SK-N-SH (cell line): Measurements from ENCODE around the gene TMEM25. TPM values are rescaled to one million over a fixed set of nuclear protein-coding genes. Genes with fewer than 3 reads are reported as not detected.

Experiments used
- CTCF ChIA-PET: fragments of 300-600, 350-600 bp; formaldehyde crosslinking; extraction: SDS; loops from one replicate; lab custom pipeline; 2021; lab: Yijun Ruan, JAX
- POLR2A ChIA-PET: fragments of 350-600 bp; sonication (Branson Sonifier 250); formaldehyde crosslinking; extraction: SDS; loops from one replicate; lab custom pipeline; 2020; ENCODE audit warnings: antibody characterized with exemption, inconsistent platforms; lab: Yijun Ruan, JAX
- DNase-seq: peaks from one replicate; pipeline ENCODE4 v3.0.0; 2012
- H2AFZ ChIP-seq: fragments of 200-600 bp; sonication (generic); 2 replicates; pipeline ENCODE4 v1.8.1; 2016; ENCODE audit warnings: antibody characterized with exemption, mild to moderate bottlenecking, low read depth
- H3F3A ChIP-seq: fragments of 200-600 bp; sonication (generic); replicated peaks from 2 replicates; pipeline ENCODE3; 2016; ENCODE audit warnings: antibody characterized with exemption, mild to moderate bottlenecking; ENCODE audit not compliant: insufficient read depth
- H3K27ac ChIP-seq, 2 experiments: fragments of 200-500 bp in 1 of 2; fragments of 200-600 bp in 1 of 2; sonication (Bioruptor generic) in 1 of 2; sonication (generic), shearing (Covaris generic) in 1 of 2; 2 replicates each; pipeline versions ENCODE4 v1.5.1 to v1.6.1; 2014 to 2016; ENCODE audit warnings: low read depth in 2 of 2, inconsistent platforms in 1 of 2, low read length in 1 of 2, mild to moderate bottlenecking in 1 of 2, mixed read lengths in 1 of 2
- H3K27me3 ChIP-seq: fragments of 200-600 bp; sonication (generic), shearing (Covaris generic); 2 replicates; pipeline ENCODE4 v1.6.1; 2016; ENCODE audit warnings: mixed run types; ENCODE audit not compliant: insufficient read depth
- H3K36me3 ChIP-seq, 2 experiments: fragments of 200-500 bp in 1 of 2; fragments of 200-600 bp in 1 of 2; sonication (Bioruptor generic) in 1 of 2; sonication (generic) in 1 of 2; replicated peaks in 1 of 2; 2 replicates each; pipeline versions ENCODE3 to v1.5.1; 2014 to 2016; ENCODE audit warnings: low read length in 1 of 2, mild to moderate bottlenecking in 1 of 2; ENCODE audit not compliant: insufficient read depth in 2 of 2, control insufficient read depth in 1 of 2
- H3K4me1 ChIP-seq, 2 experiments: fragments of 200-500 bp in 1 of 2; fragments of 200-600 bp in 1 of 2; sonication (Bioruptor generic) in 1 of 2; sonication (generic), shearing (Covaris generic) in 1 of 2; 2 replicates each; pipeline versions ENCODE4 v1.5.1 to v1.6.1; 2014 to 2016; ENCODE audit warnings: low read depth in 1 of 2, low read length in 1 of 2, mixed run types in 1 of 2; ENCODE audit not compliant: insufficient read depth in 2 of 2, control insufficient read depth in 1 of 2
- H3K4me2 ChIP-seq: fragments of 200-600 bp; sonication (generic), shearing (Covaris generic); 2 replicates; pipeline ENCODE4 v1.6.1; 2017; ENCODE audit warnings: mixed run types
- H3K4me3 ChIP-seq, 2 experiments: fragments of 200-500 bp in 1 of 2; fragments of 200-600 bp in 1 of 2; sonication (Bioruptor generic) in 1 of 2; sonication (generic), shearing (Covaris generic) in 1 of 2; 2 replicates each; pipeline versions ENCODE4 v1.5.1 to v1.8.1; 2014 to 2016; ENCODE audit warnings: low read depth in 2 of 2, inconsistent platforms in 1 of 2, low read length in 1 of 2, mild to moderate bottlenecking in 1 of 2, mixed read lengths in 1 of 2, moderate library complexity in 1 of 2
- H3K79me2 ChIP-seq: fragments of 200-600 bp; sonication (generic); 2 replicates; pipeline ENCODE4 v1.8.1; 2017; ENCODE audit warnings: mild to moderate bottlenecking; ENCODE audit not compliant: insufficient read depth
- H3K9ac ChIP-seq: fragments of 200-600 bp; sonication (generic); 2 replicates; pipeline ENCODE4 v1.6.1; 2017; ENCODE audit warnings: mixed run types
- H3K9me2 ChIP-seq: fragments of 200-600 bp; sonication (generic); 2 replicates; pipeline ENCODE4 v1.6.1; 2017; ENCODE audit warnings: mixed run types
- H3K9me3 ChIP-seq: fragments of 200-600 bp; sonication (generic); 2 replicates; pipeline ENCODE4 v1.6.1; 2017; ENCODE audit warnings: mixed run types, mild to moderate bottlenecking, moderate library complexity
- H4K20me1 ChIP-seq: fragments of 200-600 bp; sonication (generic); 2 replicates; pipeline ENCODE4 v1.6.1; 2017; ENCODE audit warnings: mild to moderate bottlenecking, mixed run types; ENCODE audit not compliant: insufficient read depth
- CHD2 ChIP-seq: fragments of 150-350 bp; IDR thresholded peaks from 2 replicates; pipeline ENCODE4 v1.6.1; 2018; ENCODE audit warnings: low read length; ENCODE audit not compliant: partially characterized antibody
- ELF1 ChIP-seq: IDR thresholded peaks from 2 replicates; pipeline ENCODE4 v1.4.0; 2012
- EP300 ChIP-seq, 2 experiments: IDR thresholded peaks; 2 replicates each; pipeline versions ENCODE4 v1.4.0 to v1.6.1; 2012; ENCODE audit warnings: borderline replicate concordance in 1 of 2, low read depth in 1 of 2, low read length in 1 of 2
- EZH2phosphoT487 ChIP-seq: fragments of 200-600 bp; sonication (generic); IDR thresholded peaks from 2 replicates; pipeline ENCODE4 v1.6.1; 2017; ENCODE audit warnings: low read depth, mixed run types, mild to moderate bottlenecking, antibody characterized with exemption, moderate library complexity, borderline replicate concordance
- FOSL2 ChIP-seq: IDR thresholded peaks from 2 replicates; pipeline ENCODE4 v1.4.0; 2012; ENCODE audit warnings: low read depth, mild to moderate bottlenecking, moderate library complexity, borderline replicate concordance
- FOXJ3 ChIP-seq: sonication (generic); formaldehyde crosslinking; IDR thresholded peaks from 2 replicates; pipeline ENCODE4 v1.5.1; 2020; ENCODE audit warnings: mild to moderate bottlenecking, missing genetic modification reagents
- FOXM1 ChIP-seq: IDR thresholded peaks from 2 replicates; pipeline ENCODE4 v1.4.0; 2012; ENCODE audit warnings: low read depth, mild to moderate bottlenecking
- GATA2 ChIP-seq: sonication (generic); formaldehyde crosslinking; IDR thresholded peaks from 2 replicates; pipeline ENCODE4 v1.5.0; 2020; ENCODE audit warnings: mild to moderate bottlenecking, missing genetic modification reagents
- IRF3 ChIP-seq: fragments of 150-350 bp; IDR thresholded peaks from 2 replicates; pipeline ENCODE4 v1.6.1; 2016; ENCODE audit warnings: mild to moderate bottlenecking, low read depth, low read length
- NFIC ChIP-seq: IDR thresholded peaks from 2 replicates; pipeline ENCODE4 v1.4.0; 2012; ENCODE audit warnings: borderline replicate concordance
- PBX3 ChIP-seq: IDR thresholded peaks from 2 replicates; pipeline ENCODE4; 2012
- POLR2AphosphoS5 ChIP-seq: IDR thresholded peaks from 2 replicates; pipeline ENCODE4 v1.6.1; 2012; ENCODE audit warnings: low read depth, low read length
- RCOR1 ChIP-seq: fragments of 150-350 bp; IDR thresholded peaks from 2 replicates; pipeline ENCODE4 v1.6.1; 2017; ENCODE audit warnings: antibody characterized with exemption, low read length
- REST ChIP-seq: IDR thresholded peaks from 2 replicates; pipeline ENCODE4 v1.6.1; 2012; ENCODE audit warnings: mild to moderate bottlenecking, low read depth, low read length, moderate library complexity
- RFX5 ChIP-seq: IDR thresholded peaks from 2 replicates; pipeline ENCODE4 v1.6.1; 2012; ENCODE audit warnings: mild to moderate bottlenecking, improper control_type of control experiment, low read length
- RXRA ChIP-seq: IDR thresholded peaks from 2 replicates; pipeline ENCODE4 v1.4.0; 2012; ENCODE audit warnings: low read depth, mild to moderate bottlenecking, borderline replicate concordance
- TAF1 ChIP-seq: IDR thresholded peaks from 2 replicates; pipeline ENCODE4 v1.6.1; 2012; ENCODE audit warnings: low read depth, mild to moderate bottlenecking, low read length, moderate library complexity, borderline replicate concordance
- TEAD4 ChIP-seq: IDR thresholded peaks from 2 replicates; pipeline ENCODE4 v1.4.0; 2012; ENCODE audit warnings: mild to moderate bottlenecking, borderline replicate concordance; ENCODE audit not compliant: insufficient read depth
- USF2 ChIP-seq: fragments of 150-350 bp; IDR thresholded peaks from 2 replicates; pipeline ENCODE4 v1.6.1; 2017; ENCODE audit warnings: antibody characterized with exemption, low read length, low read depth, borderline replicate concordance
- ZBTB33 ChIP-seq: IDR thresholded peaks from 2 replicates; pipeline ENCODE4 v1.4.0; 2012; ENCODE audit warnings: low read depth, borderline replicate concordance
- WGBS: methylation state at CpG from one replicate; pipeline ENCODE4 v1.1.6; 2017; ENCODE audit warnings: low lambda C conversion rate; 5-methylcytosine and 5-hydroxymethylcytosine counted together
- polyA plus RNA-seq, 3 experiments: library from polyadenylated mRNA; depleted of rRNA; stranded (reverse); fragments of >200 nt; gene quantifications; 2 replicates each; pipeline ENCODE4 v1.2.3, GENCODE V29; 2012

Gene TMEM25
- polyA plus RNA-seq, 1 of the 3 experiments (the other 2 are of a cell fraction): 30.0 TPM

GRCh38 chr11:118526688-118527087, 4.3 kb upstream of the TMEM25 start:
- no peak for DNase-seq
- ChIA-PET CTCF (interaction anchor here (0.7 to 2.2 kb wide), 2 partner anchors 38 to 128 kb away, joined by 3 to 6 read pairs; no protein-coding TSS in a partner anchor), POLR2A (no interaction called here)
- H3K9ac ChIP-seq: no peak overlapping the region
- H3K4me2 ChIP-seq: no peak overlapping the region
- no peaks in the 10 kb centered on the region for H4K20me1 ChIP-seq
- H3K27me3 ChIP-seq: no peaks in the 10 kb centered on the region
- H3K9me2 ChIP-seq: no peaks in the 10 kb centered on the region
- H2AFZ ChIP-seq: no peak overlapping the region
- H3F3A ChIP-seq: peaks cover 17% of the 10 kb centered on the region
- H3K36me3 ChIP-seq: peaks cover 38 to 58% of the 10 kb centered on the region in 2 experiments
- H3K27ac ChIP-seq: no peak overlapping the region
- no peaks in the 10 kb centered on the region for H3K9me3 ChIP-seq
- no peaks in the 10 kb centered on the region; the same call in 1 of the 2 replicates for H3K79me2 ChIP-seq
- H3K4me3 ChIP-seq: no peak overlapping the region
- TF ChIP-seq EZH2phosphoT487 (no peak), RCOR1 (no peak), FOXJ3 (CRISPR knock-in tag) (no peak), NFIC (no peak), REST (no peak), IRF3 (no peak), USF2 (no peak), PBX3 (no peak), FOSL2 (no peak), EP300 (IDR thresholded peaks at IDR 0.05; ENCODE audit: borderline replicate concordance in 1 of 2, low read depth in 1 of 2, low read length in 1 of 2) (no peak), RFX5 (no peak), TAF1 (no peak), FOXM1 (no peak), ELF1 (no peak), CHD2 (no peak), ZBTB33 (no peak), RXRA (no peak), TEAD4 (no peak), GATA2 (CRISPR knock-in tag) (no peak), POLR2AphosphoS5 (no peak)
- WGBS: 97% methylated on average over 2 of the region's 2 CpGs
- peaks cover 4 to 11% of the 10 kb centered on the region in 2 experiments; a peak in 3 of 4 replicates for H3K4me1 ChIP-seq
